ENCODE data around the gene CTNNBL1.
"Not testable (repeated sequence)": the region's sequence is repeated elsewhere in the genome, so short reads cannot be mapped to it uniquely, and the experiment has no call there.

CTNNBL1 gene

GRCh38 chr20:37673444-37673843 is 20.4 kb upstream of the CTNNBL1 start:
- Histone ChIP-seq H3K27ac (no peak overlapping the region), H3K36me3 (ENCODE audit: insufficient read depth) (no peaks in the 10 kb centered on the region), H3K27me3 (ENCODE audit: insufficient read depth, low read depth) (no peaks in the 10 kb centered on the region; the same call in 1 of the 2 replicates)

DNA sequence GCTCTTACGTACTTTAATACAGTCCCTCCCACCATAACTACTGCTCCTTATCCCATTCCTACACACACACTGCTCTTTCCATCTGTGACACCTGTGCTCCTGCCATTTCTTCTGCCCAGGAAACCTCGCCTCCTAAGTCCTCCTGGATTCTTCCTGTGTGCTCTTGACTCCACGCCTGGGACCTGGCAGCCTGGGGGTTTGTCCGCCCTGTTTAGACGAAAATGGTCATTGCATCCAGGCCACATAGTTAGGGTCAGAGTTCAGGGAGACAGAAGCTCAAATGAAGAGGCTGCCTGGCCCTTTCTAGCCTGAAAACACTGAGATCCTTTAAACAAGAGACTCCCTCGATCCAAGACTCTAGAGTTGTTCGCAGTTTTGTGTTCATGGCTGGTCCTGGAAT is 17.4 kb upstream of the CTNNBL1 start:
- Histone ChIP-seq H2AFZ (ENCODE audit: low read depth) (no peak overlapping the region), H3K27me3 (ENCODE audit: insufficient read depth, low read depth) (no peaks in the 10 kb centered on the region; the same call in 1 of the 2 replicates), H3K4me2 (no peak overlapping the region), H3K27ac (no peak overlapping the region), H3K36me3 (ENCODE audit: insufficient read depth) (no peaks in the 10 kb centered on the region), H4K20me1 (ENCODE audit: insufficient read depth) (no peaks in the 10 kb centered on the region), H3K4me1 (ENCODE audit: low read depth, poor library complexity, severe bottlenecking) (no peaks in the 10 kb centered on the region), H3K79me2 (ENCODE audit: insufficient read depth, low read depth) (no peaks in the 10 kb centered on the region), H3K9ac (no peak overlapping the region), H3K4me3 (IDR thresholded peaks at IDR 0.05; ENCODE audit: insufficient read depth, low read depth, low read length) (no peak overlapping the region)
- TF ChIP-seq, protein P1, sequence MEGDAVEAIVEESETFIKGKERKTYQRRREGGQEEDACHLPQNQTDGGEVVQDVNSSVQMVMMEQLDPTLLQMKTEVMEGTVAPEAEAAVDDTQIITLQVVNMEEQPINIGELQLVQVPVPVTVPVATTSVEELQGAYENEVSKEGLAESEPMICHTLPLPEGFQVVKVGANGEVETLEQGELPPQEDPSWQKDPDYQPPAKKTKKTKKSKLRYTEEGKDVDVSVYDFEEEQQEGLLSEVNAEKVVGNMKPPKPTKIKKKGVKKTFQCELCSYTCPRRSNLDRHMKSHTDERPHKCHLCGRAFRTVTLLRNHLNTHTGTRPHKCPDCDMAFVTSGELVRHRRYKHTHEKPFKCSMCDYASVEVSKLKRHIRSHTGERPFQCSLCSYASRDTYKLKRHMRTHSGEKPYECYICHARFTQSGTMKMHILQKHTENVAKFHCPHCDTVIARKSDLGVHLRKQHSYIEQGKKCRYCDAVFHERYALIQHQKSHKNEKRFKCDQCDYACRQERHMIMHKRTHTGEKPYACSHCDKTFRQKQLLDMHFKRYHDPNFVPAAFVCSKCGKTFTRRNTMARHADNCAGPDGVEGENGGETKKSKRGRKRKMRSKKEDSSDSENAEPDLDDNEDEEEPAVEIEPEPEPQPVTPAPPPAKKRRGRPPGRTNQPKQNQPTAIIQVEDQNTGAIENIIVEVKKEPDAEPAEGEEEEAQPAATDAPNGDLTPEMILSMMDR (conservative IDR thresholded peaks at IDR 0.05; ENCODE audit: low read depth, low read length) = no peak

More at GRCh38 chr20:37673444-37673843, 20.4 kb upstream of the CTNNBL1 start:
- H3K4me2 ChIP-seq = no peak overlapping the region
- no peaks in the 10 kb centered on the region for H3K4me1 ChIP-seq (ENCODE audit: low read depth, poor library complexity, severe bottlenecking)
- no peak overlapping the region for H3K4me3 ChIP-seq (IDR thresholded peaks at IDR 0.05; ENCODE audit: insufficient read depth, low read depth, low read length)
- H3K79me2 ChIP-seq (ENCODE audit: insufficient read depth, low read depth) = no peaks in the 10 kb centered on the region
- H2AFZ ChIP-seq (ENCODE audit: low read depth) = no peak overlapping the region
- no peaks in the 10 kb centered on the region for H4K20me1 ChIP-seq (ENCODE audit: insufficient read depth)
- TF ChIP-seq, protein P1 (conservative IDR thresholded peaks at IDR 0.05; ENCODE audit: low read depth, low read length) = no peak
- H3K9ac ChIP-seq = no peak overlapping the region

DNA sequence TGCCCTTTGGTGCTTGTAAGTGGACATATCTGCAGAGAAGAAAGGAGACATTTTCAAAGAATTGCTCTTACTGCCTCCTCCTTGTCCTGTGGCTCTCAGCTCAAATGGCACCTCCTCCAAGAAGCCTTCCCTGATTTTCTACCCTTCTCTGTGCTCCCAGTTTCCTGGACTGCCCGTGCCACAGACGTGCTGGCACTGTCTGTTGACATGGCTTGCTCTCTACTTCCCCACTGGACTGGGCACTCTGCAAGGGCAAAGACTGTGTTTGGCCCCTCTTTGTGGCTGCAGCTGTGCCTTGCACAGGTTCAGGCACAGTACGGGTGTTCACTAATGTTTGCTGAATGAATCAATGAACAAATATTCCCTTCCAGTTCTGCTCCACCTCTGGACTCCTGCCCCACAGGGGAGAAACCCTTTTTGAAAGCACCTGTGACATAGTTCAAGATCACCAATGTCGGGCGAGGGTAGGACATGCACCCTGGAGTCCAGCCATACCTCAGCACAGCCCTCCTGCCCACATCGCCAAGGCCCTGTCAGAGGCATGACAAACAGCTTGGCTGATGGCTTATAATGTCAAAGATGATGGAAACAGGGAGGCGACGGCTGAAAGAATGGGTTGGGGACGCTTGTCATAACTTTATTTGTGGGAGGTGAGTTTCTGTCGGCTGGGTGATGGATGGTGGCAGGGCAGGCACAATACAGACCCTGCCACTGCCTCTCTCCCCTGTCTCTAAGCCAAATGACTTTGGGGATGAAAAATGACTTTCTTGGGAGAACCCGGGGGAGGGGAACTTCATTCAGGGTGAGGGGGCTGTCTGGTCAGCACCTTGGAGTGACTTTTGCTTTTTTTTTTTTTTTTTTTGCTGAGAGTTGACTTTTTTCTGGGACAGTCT is 15.6 kb upstream of the CTNNBL1 start:
- no peaks in the 10 kb centered on the region for H4K20me1 ChIP-seq (ENCODE audit: insufficient read depth)
- H3K27me3 ChIP-seq (ENCODE audit: insufficient read depth, low read depth) = no peaks in the 10 kb centered on the region; the same call in 1 of the 2 replicates
- H3K36me3 ChIP-seq (ENCODE audit: insufficient read depth) = no peaks in the 10 kb centered on the region

DNA sequence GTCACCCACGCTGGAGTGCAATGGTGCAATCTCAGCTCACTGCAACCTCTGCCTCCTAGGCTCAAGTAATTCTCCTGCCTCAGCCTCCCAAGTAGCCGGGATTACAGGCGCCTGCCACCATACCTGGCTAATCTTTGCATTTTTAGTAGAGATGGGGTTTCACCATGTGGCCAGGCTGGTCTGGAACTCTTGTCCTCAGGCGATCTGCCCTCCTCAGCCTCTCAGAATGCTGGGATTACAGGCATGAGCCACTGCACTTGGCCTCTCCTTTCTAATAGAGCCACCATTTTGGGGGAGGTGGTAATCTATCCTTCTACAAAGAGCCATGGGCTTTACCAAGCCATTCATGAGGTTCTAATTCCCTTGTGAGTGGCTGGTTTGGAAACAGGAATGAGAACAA is 14.1 kb upstream of the CTNNBL1 start:
- not testable (repeated sequence) for H2AFZ ChIP-seq (ENCODE audit: low read depth); H4K20me1 ChIP-seq (ENCODE audit: insufficient read depth); H3K4me2 ChIP-seq; H3K36me3 ChIP-seq (ENCODE audit: insufficient read depth); H3K79me2 ChIP-seq (ENCODE audit: insufficient read depth, low read depth); H3K4me1 ChIP-seq (ENCODE audit: low read depth, poor library complexity, severe bottlenecking); H3K4me3 ChIP-seq (IDR thresholded peaks at IDR 0.05; ENCODE audit: insufficient read depth, low read depth, low read length); H3K27ac ChIP-seq; H3K27me3 ChIP-seq (ENCODE audit: insufficient read depth, low read depth); H3K9ac ChIP-seq

More for the DNA sequence above, 15.6 kb upstream of the CTNNBL1 start:
- Histone ChIP-seq H2AFZ (ENCODE audit: low read depth) (no peak overlapping the region), H3K79me2 (ENCODE audit: insufficient read depth, low read depth) (no peaks in the 10 kb centered on the region), H3K4me1 (ENCODE audit: low read depth, poor library complexity, severe bottlenecking) (no peaks in the 10 kb centered on the region), H3K27ac (no peak overlapping the region), H3K9ac (no peak overlapping the region), H3K4me3 (IDR thresholded peaks at IDR 0.05; ENCODE audit: insufficient read depth, low read depth, low read length) (no peak overlapping the region), H3K4me2 (no peak overlapping the region)
- TF ChIP-seq, protein P1 (conservative IDR thresholded peaks at IDR 0.05; ENCODE audit: low read depth, low read length) = no peak

- TF ChIP-seq, protein P1 (conservative IDR thresholded peaks at IDR 0.05; ENCODE audit: low read depth, low read length) = no peak
- no peak overlapping the region for H3K4me3 ChIP-seq (IDR thresholded peaks at IDR 0.05; ENCODE audit: insufficient read depth, low read depth, low read length)
These were observed 13.4 kb upstream of the CTNNBL1 start for GRCh38 chr20:37680420-37680819.

More at GRCh38 chr20:37680420-37680819, 13.4 kb upstream of the CTNNBL1 start:
- Histone ChIP-seq H3K36me3 (ENCODE audit: insufficient read depth) (no peaks in the 10 kb centered on the region), H2AFZ (ENCODE audit: low read depth) (no peak overlapping the region), H4K20me1 (ENCODE audit: insufficient read depth) (no peaks in the 10 kb centered on the region), H3K79me2 (ENCODE audit: insufficient read depth, low read depth) (no peaks in the 10 kb centered on the region), H3K27ac (no peak overlapping the region), H3K9ac (no peak overlapping the region), H3K27me3 (ENCODE audit: insufficient read depth, low read depth) (no peaks in the 10 kb centered on the region; the same call in 1 of the 2 replicates), H3K4me1 (ENCODE audit: low read depth, poor library complexity, severe bottlenecking) (no peaks in the 10 kb centered on the region), H3K4me2 (no peak overlapping the region)
